Activated B cell treated with CpG ODN at 0.5 μM for 24 hours (primary cell): Measurements from ENCODE around the gene HSD3B7. TPM values are rescaled to one million over a fixed set of nuclear protein-coding genes. Genes with fewer than 3 reads are reported as not detected.

ENCODE experiments used
- ATAC-seq: fragments of 200-7000 bp; cut with Tn5 transposase; one replicate; pipeline ENCODE4 v1.10.0; 2021; ENCODE audit warnings: low read depth, mild to moderate bottlenecking, moderate library complexity
- CTCF ChIA-PET: fragments of 350-600 bp; sonication (Branson Sonifier 250); formaldehyde crosslinking; loops from one replicate; lab custom pipeline; 2021; ENCODE audit warnings: antibody characterized with exemption; lab: Charles Lee
- POLR2A ChIA-PET: fragments of 350-600 bp; sonication (Branson Sonifier 250); formaldehyde crosslinking; loops from one replicate; lab custom pipeline; 2021; ENCODE audit warnings: antibody characterized with exemption; lab: Charles Lee
- DNase-seq: peaks from one replicate; pipeline ENCODE4 v3.0.0; 2022
- H3K27ac Mint-ChIP-seq: one replicate; pipeline ENCODE4 v1.8.0; 2020; ENCODE audit warnings: mixed read lengths
- H3K27me3 Mint-ChIP-seq: one replicate; pipeline ENCODE4 v1.8.0; 2021; ENCODE audit warnings: mixed read lengths
- H3K36me3 Mint-ChIP-seq: one replicate; pipeline ENCODE4 v1.8.0; 2021; ENCODE audit warnings: low read depth, mixed read lengths
- H3K4me1 Mint-ChIP-seq: one replicate; pipeline ENCODE4 v1.8.0; 2021; ENCODE audit warnings: mixed read lengths
- H3K4me3 Mint-ChIP-seq: one replicate; pipeline ENCODE4 v1.8.0; 2020; ENCODE audit warnings: mild to moderate bottlenecking, mixed read lengths
- H3K9me3 Mint-ChIP-seq: one replicate; pipeline ENCODE4 v1.8.0; 2020; ENCODE audit warnings: mixed read lengths
- CTCF ChIP-seq: fragments of 200-600 bp; IDR thresholded peaks from one replicate; pipeline ENCODE4 v1.8.0; 2022; ENCODE audit warnings: antibody characterized with exemption, mild to moderate bottlenecking
- intact Hi-C: fragments of 100-400 bp; cut with micrococcal nuclease; formaldehyde crosslinking; loops from one replicate; pipeline ENCODE4 v1.15.1; 2024
- total RNA-seq: library from RNA; stranded (reverse); gene quantifications from 2 replicates; pipeline ENCODE4 v1.2.3, GENCODE V29; 2022

The HSD3B7 gene
- total RNA-seq, 1 donor from 2014 or later: 1.3 TPM

- Mint-ChIP-seq H3K27ac (no peak overlapping the region), H3K36me3 (peaks cover 83% of the 10 kb centered on the region), H3K4me1 (no peaks in the 10 kb centered on the region), H3K27me3 (no peaks in the 10 kb centered on the region), H3K9me3 (no peaks in the 10 kb centered on the region), H3K4me3 (no peak overlapping the region)
- intact Hi-C loops: no loop called here
- POLR2A ChIA-PET: interaction anchor here (0.6 to 0.8 kb wide), 2 partner anchors 12 to 235 kb away, joined by 3 read pairs; partner anchors contain the start of gene SETD1A
- TF ChIP-seq CTCF: no peak
- CTCF ChIA-PET: no interaction called here
- no peak for ATAC-seq
- DNase-seq: no peak
Observed at GRCh38 chr16:30969246-30969842, 15.7 kb upstream of the HSD3B7 start.

- no peaks in the 10 kb centered on the region for H3K9me3 Mint-ChIP-seq
- no peak overlapping the region for H3K4me3 Mint-ChIP-seq
- H3K27ac Mint-ChIP-seq: no peak overlapping the region
- DNase-seq (no peak), ATAC-seq (no peak)
- no peak for TF ChIP-seq CTCF
- POLR2A ChIA-PET: no interaction called here
- H3K4me1 Mint-ChIP-seq: no peaks in the 10 kb centered on the region
- CTCF ChIA-PET: no interaction called here
- H3K27me3 Mint-ChIP-seq: no peaks in the 10 kb centered on the region
- H3K36me3 Mint-ChIP-seq: peaks cover 84% of the 10 kb centered on the region
- intact Hi-C loops: no loop called here
Observed at GRCh38 chr16:30971298-30971697, 13.7 kb upstream of the HSD3B7 start.

DNA sequence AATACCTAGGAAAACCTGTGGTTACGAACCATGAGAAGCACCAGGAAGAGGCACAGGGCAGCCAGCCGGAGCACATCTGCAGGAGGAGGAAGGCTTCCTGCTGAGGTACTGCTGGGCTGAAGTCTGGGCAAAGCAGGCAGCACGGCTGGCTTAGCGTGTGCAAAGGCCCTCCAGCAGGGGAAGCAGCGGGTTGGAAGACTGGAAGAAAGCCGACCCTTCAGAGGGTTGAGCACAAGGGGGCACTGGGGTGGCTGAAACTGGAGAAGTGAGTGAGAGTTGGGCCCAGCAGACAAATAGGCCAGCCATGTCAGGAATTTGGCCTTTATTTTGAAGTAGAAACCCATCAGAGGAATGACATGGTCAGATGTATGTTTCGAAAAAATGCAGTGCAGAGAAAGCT is 12.1 kb upstream of the HSD3B7 start:
- no peak for DNase-seq
- Mint-ChIP-seq H3K27me3 (no peaks in the 10 kb centered on the region), H3K4me1 (no peaks in the 10 kb centered on the region), H3K27ac (no peak overlapping the region), H3K9me3 (no peaks in the 10 kb centered on the region), H3K4me3 (no peak overlapping the region), H3K36me3 (peaks cover 86% of the 10 kb centered on the region)
- intact Hi-C loops: no loop called here
- no peak for TF ChIP-seq CTCF
- ChIA-PET POLR2A (interaction anchor here (0.7 kb wide), 1 partner anchor 423 kb away, joined by 4 read pairs; no protein-coding TSS in a partner anchor), CTCF (no interaction called here)
- ATAC-seq: no peak

- intact Hi-C loops: no loop called here
- no peak for TF ChIP-seq CTCF
- CTCF ChIA-PET: no interaction called here
- no peak for DNase-seq
- no peaks in the 10 kb centered on the region for H3K4me1 Mint-ChIP-seq
- ATAC-seq: no peak
- H3K27me3 Mint-ChIP-seq: no peaks in the 10 kb centered on the region
- H3K36me3 Mint-ChIP-seq: peaks cover 86% of the 10 kb centered on the region
- H3K9me3 Mint-ChIP-seq: no peaks in the 10 kb centered on the region
- no peak overlapping the region for H3K27ac Mint-ChIP-seq
- POLR2A ChIA-PET: no interaction called here
- no peak overlapping the region for H3K4me3 Mint-ChIP-seq
Observed at GRCh38 chr16:30974348-30974747, 10.7 kb upstream of the HSD3B7 start.

- H3K36me3 Mint-ChIP-seq: peaks cover 82% of the 10 kb centered on the region
- no peaks in the 10 kb centered on the region for H3K27me3 Mint-ChIP-seq
- no peaks in the 10 kb centered on the region for H3K9me3 Mint-ChIP-seq
- ATAC-seq (no peak), DNase-seq (no peak)
- ChIA-PET CTCF (interaction anchor here (1.8 kb wide), 1 partner anchor 8 kb away, joined by 6 read pairs; the partner anchor contains the start of gene HSD3B7), POLR2A (no interaction called here)
- H3K27ac Mint-ChIP-seq: no peak overlapping the region
- no peak overlapping the region for H3K4me3 Mint-ChIP-seq
- no peaks in the 10 kb centered on the region for H3K4me1 Mint-ChIP-seq
- intact Hi-C loops: no loop called here
- TF ChIP-seq CTCF: no peak
Observed at GRCh38 chr16:30976486-30976885, 8.5 kb upstream of the HSD3B7 start.
